ENCODE results near the gene UBXN10.
"Not testable (repeated sequence)": the region's sequence is repeated elsewhere in the genome, so short reads cannot be mapped to it uniquely, and the experiment has no call there.

UBXN10 gene

GRCh38 chr1:20223551-20224419 is 37.9 kb downstream of the UBXN10 start:
- DNase-seq (ENCODE audit: low read depth): no peak

DNA sequence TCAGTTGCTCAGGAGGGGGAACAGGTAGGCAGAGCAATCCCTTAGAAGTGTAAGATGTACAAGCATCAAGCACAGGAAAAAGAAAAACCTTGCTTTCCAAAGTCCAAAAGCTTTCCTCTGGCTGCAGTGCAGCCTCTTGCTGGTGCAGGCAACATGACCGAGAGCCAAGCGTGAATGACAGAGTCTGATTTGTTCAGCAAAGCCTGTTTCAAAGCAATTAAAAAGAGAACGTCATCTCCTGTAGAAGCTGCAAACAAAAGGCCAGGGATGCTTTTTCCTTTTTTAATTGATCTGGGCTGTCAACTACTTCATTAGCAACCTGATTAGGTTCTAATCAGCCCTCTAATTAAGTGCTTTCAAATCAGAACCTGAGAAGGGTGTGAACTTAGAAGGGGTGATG is 38.6 kb downstream of the UBXN10 start:
- H3K4me3 ChIP-seq (replicated peaks; ENCODE audit: low read depth, low read length): no peak overlapping the region
- no peak for DNase-seq (ENCODE audit: low read depth)
- no peak for TF ChIP-seq CTCF (IDR thresholded peaks at IDR 0.05; ENCODE audit: low read length, missing control alignments)

More at GRCh38 chr1:20223551-20224419, 37.9 kb downstream of the UBXN10 start:
- no peak for TF ChIP-seq CTCF (IDR thresholded peaks at IDR 0.05; ENCODE audit: low read length, missing control alignments)
- H3K4me3 ChIP-seq (replicated peaks; ENCODE audit: low read depth, low read length): no peak overlapping the region

DNA sequence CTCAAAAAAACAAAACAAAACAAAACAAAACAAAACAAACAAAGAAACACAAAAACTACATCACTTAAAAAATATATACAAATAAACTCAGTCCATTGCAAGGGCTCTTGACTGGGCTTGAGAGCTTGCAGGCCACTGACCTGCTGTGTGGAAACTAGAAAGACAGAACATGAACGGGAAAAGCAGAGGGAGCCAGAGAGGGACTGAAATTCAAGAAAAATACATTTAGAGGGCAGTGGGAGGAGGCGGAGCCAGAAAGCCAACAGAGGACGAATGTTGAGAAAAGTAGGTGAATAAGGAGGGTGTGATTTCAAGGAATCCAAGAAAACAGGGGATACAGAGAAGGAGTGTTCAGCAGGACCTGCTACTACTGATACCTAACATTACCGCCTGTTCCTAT is 41.8 kb downstream of the UBXN10 start:
- no peak for TF ChIP-seq CTCF (IDR thresholded peaks at IDR 0.05; ENCODE audit: low read length, missing control alignments)
- no peak overlapping the region for H3K4me3 ChIP-seq (replicated peaks; ENCODE audit: low read depth, low read length)
- no peak for DNase-seq (ENCODE audit: low read depth)

GRCh38 chr1:20228314-20228825 is 42.5 kb downstream of the UBXN10 start:
- DNase-seq (ENCODE audit: low read depth): no peak
- no peak overlapping the region for H3K4me3 ChIP-seq (replicated peaks; ENCODE audit: low read depth, low read length)
- TF ChIP-seq CTCF (IDR thresholded peaks at IDR 0.05; ENCODE audit: low read length, missing control alignments): no peak

- no peak overlapping the region for H3K4me3 ChIP-seq (replicated peaks; ENCODE audit: low read depth, low read length)
- no peak for TF ChIP-seq CTCF (IDR thresholded peaks at IDR 0.05; ENCODE audit: low read length, missing control alignments)
- DNase-seq (ENCODE audit: low read depth): no peak
These were observed 43.3 kb downstream of the UBXN10 start for GRCh38 chr1:20229171-20229570.

DNA sequence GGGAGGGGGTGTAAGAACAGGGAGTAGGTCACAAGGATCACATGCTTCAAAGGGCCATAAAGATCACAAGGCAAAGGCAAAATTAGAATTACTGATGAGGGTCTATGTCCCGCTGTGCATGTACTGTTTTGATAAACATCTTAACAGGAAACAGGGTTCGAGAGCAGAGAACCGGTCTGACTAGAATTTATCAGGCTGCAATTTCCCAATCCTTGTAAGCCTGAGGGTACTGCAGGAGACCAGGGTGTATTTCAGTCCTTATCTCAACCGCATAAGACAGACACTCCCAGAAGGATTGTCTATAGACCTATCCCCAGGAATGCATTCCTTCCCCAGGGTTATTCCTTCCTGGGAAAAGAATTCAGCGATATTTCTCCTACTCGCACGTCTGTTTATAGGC is 46.7 kb downstream of the UBXN10 start:
- not testable (repeated sequence) for H3K4me3 ChIP-seq (replicated peaks; ENCODE audit: low read depth, low read length); DNase-seq (ENCODE audit: low read depth)

- peak; percentile 49 for TF ChIP-seq CTCF (IDR thresholded peaks at IDR 0.05; ENCODE audit: low read length, missing control alignments)
- no peak overlapping the region for H3K4me3 ChIP-seq (replicated peaks; ENCODE audit: low read depth, low read length)
- peak; percentile 39 for DNase-seq (ENCODE audit: low read depth)
These were observed 47.5 kb downstream of the UBXN10 start for GRCh38 chr1:20233394-20233793.

All from fibroblast of pulmonary artery (primary cell).